A549 (cell line): ENCODE results near the gene RTL1.

Source experiments
- ATOH8 ChIP-seq: fragments of 250-450 bp; sonication (Bioruptor Pico); IDR thresholded peaks from 2 replicates; pipeline ENCODE4 v1.5.0; 2020; ENCODE audit warnings: low read depth, mild to moderate bottlenecking, moderate library complexity
- CEBPB ChIP-seq, 2 experiments: fragments of >200 bp in 1 of 2; sonication (Bioruptor Twin) in 1 of 2; formaldehyde crosslinking in 1 of 2; IDR thresholded peaks; 2 replicates each; pipeline ENCODE4 v1.6.1; 2012 to 2016
- CTCF ChIP-seq: fragments of >200 bp; sonication (Bioruptor Twin); formaldehyde crosslinking; IDR thresholded peaks from 3 replicates; pipeline ENCODE4 v1.5.1; 2016
- EHMT2 ChIP-seq: fragments of 200-600 bp; sonication (generic); IDR thresholded peaks from 2 replicates; pipeline ENCODE4 v1.6.1; 2016; ENCODE audit warnings: antibody characterized with exemption, low read depth, mild to moderate bottlenecking, moderate library complexity
- HES2 ChIP-seq: fragments of >200 bp; sonication (Bioruptor Twin); formaldehyde crosslinking; IDR thresholded peaks from 2 replicates; pipeline ENCODE4 v1.6.1; 2016
- JUN ChIP-seq, 2 experiments: fragments of >200 bp; sonication (Bioruptor Twin); formaldehyde crosslinking; IDR thresholded peaks; 2 replicates in 1 of 2; 3 replicates in 1 of 2; pipeline ENCODE4 v1.6.1; 2016 to 2017
- KDM1A ChIP-seq: fragments of 200-600 bp; sonication (generic); IDR thresholded peaks from 2 replicates; pipeline ENCODE4 v1.6.1; 2016; ENCODE audit warnings: low read depth, mild to moderate bottlenecking
- MAZ ChIP-seq: fragments of 150-350 bp; IDR thresholded peaks from 2 replicates; pipeline ENCODE4 v1.6.1; 2014; ENCODE audit warnings: antibody characterized with exemption, low read depth, low read length, borderline replicate concordance
- PHF8 ChIP-seq: fragments of 200-600 bp; sonication (generic); IDR thresholded peaks from 2 replicates; pipeline ENCODE4 v1.6.1; 2016; ENCODE audit warnings: low read depth, mild to moderate bottlenecking, antibody characterized with exemption, moderate library complexity, borderline replicate concordance
- POLR2A ChIP-seq: IDR thresholded peaks from 2 replicates; pipeline ENCODE4 v1.6.1; 2012; ENCODE audit warnings: mild to moderate bottlenecking, low read length
- POLR2AphosphoS2 ChIP-seq: conservative IDR thresholded peaks from 2 replicates; pipeline ENCODE4 v1.6.1; 2012; ENCODE audit warnings: low read length, improper control_type of control experiment, inconsistent platforms
- REST ChIP-seq: fragments of 200-600 bp; sonication (generic); IDR thresholded peaks from 2 replicates; pipeline ENCODE4 v1.6.1; 2016; ENCODE audit warnings: antibody characterized with exemption, mild to moderate bottlenecking, moderate library complexity

- TF ChIP-seq CTCF, result peak; percentile 51
- TF ChIP-seq JUN (IDR thresholded peaks at IDR 0.05), result no peak
- TF ChIP-seq POLR2AphosphoS2, result no peak
- TF ChIP-seq CEBPB (IDR thresholded peaks at IDR 0.05), result no peak
- TF ChIP-seq MAZ, result no peak
- no peak for TF ChIP-seq ATOH8 (CRISPR knock-in tag)
- TF ChIP-seq EHMT2, result no peak
- no peak for TF ChIP-seq PHF8
- no peak for TF ChIP-seq HES2
- TF ChIP-seq KDM1A, result no peak
- no peak for TF ChIP-seq REST
- no peak for TF ChIP-seq POLR2A
Observed at GRCh38 chr14:100906420-100906819, 2.9 kb upstream of the RTL1 start.
